H1 (cell line): ENCODE measurements around the gene PRR12. TPM values are rescaled to one million over a fixed set of nuclear protein-coding genes. Genes with fewer than 3 reads are reported as not detected.

Experiments
- CTCF ChIA-PET: fragments of 300-600 bp; sonication (Branson Sonifier 250); formaldehyde crosslinking; loops from one replicate; lab custom pipeline; 2021; ENCODE audit not compliant: partially characterized antibody; lab: Charles Lee
- POLR2A ChIA-PET: fragments of 300-600 bp; sonication (Branson Sonifier 250); formaldehyde crosslinking; loops from one replicate; lab custom pipeline; 2021; ENCODE audit warnings: inconsistent platforms; ENCODE audit not compliant: partially characterized antibody; lab: Charles Lee
- DNase-seq, 2 experiments: peaks; one replicate each; pipeline versions ENCODE4 v3.0.0 to v3.0.0-alpha.2; 2010 to 2022; ENCODE audit warnings: low spot score in 2 of 2, low read depth in 1 of 2, mixed read lengths in 1 of 2
- FAIRE-seq: peaks from 2 replicates; lab custom pipeline; 2011; peaks lifted over from hg19 to GRCh38; lab: Jason Lieb, UNC
- H2AFZ ChIP-seq: 2 replicates; pipeline ENCODE4 v1.8.1; 2012; ENCODE audit warnings: low read length, inconsistent platforms
- H2AK5ac ChIP-seq: 2 replicates; pipeline ENCODE4 v1.6.1; 2013; ENCODE audit warnings: low read depth, low read length
- H2BK120ac ChIP-seq: replicated peaks from 2 replicates; pipeline ENCODE3; 2013; ENCODE audit warnings: low read depth, low read length, inconsistent platforms
- H2BK12ac ChIP-seq: 2 replicates; pipeline ENCODE4 v1.6.1; 2013; ENCODE audit warnings: low read depth, low read length
- H2BK15ac ChIP-seq: 2 replicates; pipeline ENCODE4 v1.6.1; 2013; ENCODE audit warnings: low read length
- H2BK20ac ChIP-seq: 2 replicates; pipeline ENCODE4 v1.6.1; 2013; ENCODE audit warnings: low read length
- H2BK5ac ChIP-seq: 2 replicates; pipeline ENCODE4 v1.6.1; 2013; ENCODE audit warnings: low read depth, low read length
- H3K14ac ChIP-seq: 2 replicates; pipeline ENCODE4 v1.6.1; 2013; ENCODE audit warnings: inconsistent platforms; ENCODE audit not compliant: insufficient read length
- H3K18ac ChIP-seq: 2 replicates; pipeline ENCODE4 v1.6.1; 2013; ENCODE audit warnings: low read length; ENCODE audit errors: extremely low read depth
- H3K23ac ChIP-seq: 2 replicates; pipeline ENCODE4 v1.6.1; 2013; ENCODE audit warnings: inconsistent platforms; ENCODE audit not compliant: insufficient read length
- H3K23me2 ChIP-seq: 2 replicates; pipeline ENCODE4 v1.6.1; 2013; ENCODE audit warnings: low read depth, low read length
- H3K27ac ChIP-seq: 2 replicates; pipeline ENCODE4 v1.6.1; 2011; ENCODE audit warnings: low read depth, low read length, inconsistent platforms
- H3K27me3 ChIP-seq, 4 experiments: replicated peaks in 1 of 4; 1 replicate in 1 of 4; 2 replicates in 3 of 4; pipeline versions ENCODE4 v1.6.1 to v1.8.1; 2011 to 2013; ENCODE audit warnings: low read length in 3 of 4, mild to moderate bottlenecking in 3 of 4, inconsistent platforms in 2 of 4, mixed read lengths in 2 of 4, moderate library complexity in 1 of 4; ENCODE audit not compliant: control insufficient read depth in 3 of 4, insufficient read depth in 3 of 4; ENCODE audit errors: extremely low read depth in 1 of 4
- H3K36me3 ChIP-seq, 4 experiments: 2 replicates each; pipeline versions ENCODE4 v1.6.1 to v1.8.1; 2011 to 2013; ENCODE audit warnings: mild to moderate bottlenecking in 4 of 4, low read length in 3 of 4, moderate library complexity in 2 of 4, control low read depth in 1 of 4, inconsistent platforms in 1 of 4; ENCODE audit not compliant: insufficient read depth in 4 of 4, control insufficient read depth in 2 of 4
- H3K4ac ChIP-seq: replicated peaks from 2 replicates; pipeline ENCODE3; 2013; ENCODE audit warnings: low read length, low read depth, mixed read lengths, inconsistent platforms; ENCODE audit not compliant: insufficient read length
- H3K4me1 ChIP-seq, 4 experiments: replicated peaks in 1 of 4; 1 replicate in 1 of 4; 2 replicates in 3 of 4; pipeline versions ENCODE4 v1.6.1 to v1.8.1; 2011 to 2013; ENCODE audit warnings: low read length in 3 of 4, inconsistent platforms in 2 of 4, mixed read lengths in 1 of 4; ENCODE audit not compliant: insufficient read depth in 4 of 4, control insufficient read depth in 3 of 4
- H3K4me2 ChIP-seq, 2 experiments: 2 replicates each; pipeline versions ENCODE4 v1.6.1 to v1.8.1; 2011 to 2013; ENCODE audit warnings: low read depth in 2 of 2, low read length in 2 of 2, control low read depth in 1 of 2, inconsistent platforms in 1 of 2, mild to moderate bottlenecking in 1 of 2; ENCODE audit not compliant: insufficient read depth in 1 of 2
- H3K4me3 ChIP-seq, 4 experiments: fragments of 200-600, 300-600 bp in 1 of 4; sonication (generic), shearing (Covaris generic), sonication (Bioruptor Twin) in 1 of 4; 2 replicates each; pipeline versions ENCODE4 v1.5.1 to v1.8.1; 2011 to 2016; ENCODE audit warnings: low read length in 4 of 4, low read depth in 3 of 4, control low read depth in 2 of 4, inconsistent platforms in 2 of 4, mild to moderate bottlenecking in 2 of 4, mixed read lengths in 1 of 4, moderate library complexity in 1 of 4; ENCODE audit not compliant: insufficient read depth in 2 of 4; ENCODE audit errors: extremely low read depth in 1 of 4
- H3K56ac ChIP-seq: replicated peaks from 2 replicates; pipeline ENCODE3; 2013; ENCODE audit warnings: low read depth, mild to moderate bottlenecking, mixed read lengths, low read length, inconsistent platforms; ENCODE audit not compliant: insufficient read length
- H3K79me1 ChIP-seq: 2 replicates; pipeline ENCODE4 v1.6.1; 2013; ENCODE audit warnings: low read depth, low read length, control low read depth
- H3K79me2 ChIP-seq, 2 experiments: 2 replicates each; pipeline versions ENCODE4 v1.6.1 to v1.8.1; 2012 to 2013; ENCODE audit warnings: low read length in 2 of 2, mild to moderate bottlenecking in 2 of 2, inconsistent platforms in 1 of 2; ENCODE audit not compliant: insufficient read depth in 2 of 2, control insufficient read depth in 1 of 2
- H3K9ac ChIP-seq, 4 experiments: replicated peaks in 1 of 4; 1 replicate in 1 of 4; 2 replicates in 3 of 4; pipeline versions ENCODE4 v1.6.1 to v1.8.1; 2011 to 2013; ENCODE audit warnings: low read depth in 3 of 4, low read length in 3 of 4, control low read depth in 2 of 4, mild to moderate bottlenecking in 2 of 4, moderate library complexity in 2 of 4, inconsistent platforms in 1 of 4; ENCODE audit errors: extremely low read depth in 1 of 4
- H3K9me3 ChIP-seq, 2 experiments: 2 replicates each; pipeline versions ENCODE4 v1.6.1 to v1.8.1; 2012 to 2013; ENCODE audit warnings: mild to moderate bottlenecking in 2 of 2, moderate library complexity in 2 of 2, control low read depth in 1 of 2, inconsistent platforms in 1 of 2, low read depth in 1 of 2, low read length in 1 of 2, mixed read lengths in 1 of 2; ENCODE audit not compliant: insufficient read depth in 2 of 2
- H4K20me1 ChIP-seq, 2 experiments: replicated peaks in 1 of 2; 2 replicates each; pipeline versions ENCODE3 to v1.8.1; 2011 to 2013; ENCODE audit warnings: inconsistent platforms in 2 of 2, low read length in 2 of 2, mild to moderate bottlenecking in 1 of 2; ENCODE audit not compliant: insufficient read depth in 2 of 2, control insufficient read depth in 1 of 2
- H4K5ac ChIP-seq: 2 replicates; pipeline ENCODE4 v1.6.1; 2013; ENCODE audit warnings: low read length, low read depth, mixed read lengths, inconsistent platforms; ENCODE audit not compliant: insufficient read length
- H4K8ac ChIP-seq: 2 replicates; pipeline ENCODE4 v1.8.0; 2013; ENCODE audit warnings: mild to moderate bottlenecking, moderate library complexity, low read length, inconsistent platforms; ENCODE audit not compliant: insufficient read depth; ENCODE audit errors: extremely low read depth
- H4K91ac ChIP-seq: replicated peaks from 2 replicates; pipeline ENCODE3; 2013; ENCODE audit warnings: low read length, mixed read lengths, inconsistent platforms; ENCODE audit not compliant: insufficient read length
- WGBS, 2 experiments: shearing (Covaris generic) in 1 of 2; methylation state at CpG; one replicate each; pipeline versions ENCODE4 v1.1.6 to v1.1.7; 2013 to 2015; ENCODE audit warnings: low lambda C conversion rate in 2 of 2, mixed read lengths in 2 of 2, inconsistent platforms in 1 of 2, low coverage in 1 of 2, missing lambda C conversion rate in 1 of 2; ENCODE audit not compliant: insufficient replicate concordance in 2 of 2, insufficient coverage in 1 of 2, insufficient read length in 1 of 2; ENCODE audit errors: extremely low coverage in 1 of 2, missing lambda C conversion rate in 1 of 2; 5-methylcytosine and 5-hydroxymethylcytosine counted together
- polyA plus RNA-seq, 7 experiments: library from polyadenylated mRNA; depleted of rRNA in 3 of 7; stranded (reverse) in 5 of 7; unstranded in 2 of 7; fragments of >200 nt in 5 of 7; fragments of 200-250 nt in 2 of 7; gene quantifications; 1 replicate in 5 of 7; 2 replicates in 1 of 7; 4 replicates in 1 of 7; pipeline versions ENCODE4 v1.2.1 to v1.2.3, GENCODE V29; 2011 to 2013; ENCODE audit warnings: missing spikeins in 2 of 7, mixed read lengths in 2 of 7
- total RNA-seq: library from RNA; stranded (reverse); fragmentation: NEBNext Ultra II Directional; extraction: Animal tissue kit (Norgen Biotek cat#: 25700); gene quantifications from 2 replicates; pipeline ENCODE4 v1.2.1, GENCODE V29; 2021

Gene PRR12
- total and polyA plus RNA-seq, 2 of the 8 experiments (the other 6 are each of a cell fraction or from before 2014, with no cell fraction given), result 2.5 to 59.4 TPM

- 89% methylated on average over 15 of the region's 18 CpGs; no CpG with 5 or more reads in 1 of the 2 experiments for WGBS, 2 experiments
Observed at GRCh38 chr19:49557641-49558325, 33.2 kb upstream of the PRR12 start.

More at GRCh38 chr19:49557641-49558325, 33.2 kb upstream of the PRR12 start:
- Histone ChIP-seq H2BK20ac (no peak overlapping the region), H3K79me1 (peaks cover 4% of the 10 kb centered on the region; the same call in 1 of the 2 replicates), H3K23ac (no peak overlapping the region), H3K4me3 (no peak overlapping the region), H3K14ac (no peak overlapping the region), H3K56ac (no peak overlapping the region), H2BK120ac (no peak overlapping the region), H3K4me2 (peak overlapping the region in 1 of 2 experiments; percentile 80; a peak in 1 of 4 replicates), H3K27ac (no peak overlapping the region; the same call in 1 of the 2 replicates), H4K5ac (no peak overlapping the region), H3K4ac (no peak overlapping the region), H4K8ac (no peak overlapping the region), H3K23me2 (peaks cover 6% of the 10 kb centered on the region), H3K27me3 (no peaks in the 10 kb centered on the region; a peak in 2 of 7 replicates), H2AFZ (no peak overlapping the region), H3K18ac (no peak overlapping the region), H2BK12ac (no peak overlapping the region; the same call in 1 of the 2 replicates), H3K4me1 (peaks cover 5 to 22% (median 14%) of the 10 kb centered on the region in 4 experiments), H2BK5ac (no peak overlapping the region; the same call in 1 of the 2 replicates), H4K91ac (no peak overlapping the region), H3K79me2 (peaks cover 0 to 2% of the 10 kb centered on the region in 2 experiments; a peak in 2 of 4 replicates), H4K20me1 (peaks cover 0 to 12% of the 10 kb centered on the region in 2 experiments), H3K9ac (no peak overlapping the region), H2AK5ac (no peak overlapping the region; the same call in 1 of the 2 replicates), H3K9me3 (no peaks in the 10 kb centered on the region), H3K36me3 (peaks cover 0 to 34% (median 11%) of the 10 kb centered on the region in 4 experiments; a peak in 5 of 8 replicates), H2BK15ac (no peak overlapping the region)
- no peak for DNase-seq
- no peak for FAIRE-seq
- CTCF ChIA-PET, result interaction anchor here (0.9 to 18.1 kb wide), 14 partner anchors 9 to 123 kb away, joined by 3 to 240 read pairs (median 6); no protein-coding TSS in a partner anchor
- POLR2A ChIA-PET, result interaction anchor here (0.7 to 5.5 kb wide), 15 partner anchors 9 to 119 kb away, joined by 3 to 44 read pairs (median 9); partner anchors contain the start of genes FCGRT, NOSIP, PRMT1 and PRR12
